H1 (cell line): ENCODE measurements around the gene GPS2. TPM values are rescaled to one million over a fixed set of nuclear protein-coding genes. Genes with fewer than 3 reads are reported as not detected.

Experiments
- ASH2L ChIP-seq: fragments of 200-600, 300-600 bp; sonication (generic); IDR thresholded peaks from one replicate; pipeline ENCODE4 v1.7.1; 2017; ENCODE audit warnings: low read length
- CHD7 ChIP-seq: fragments of 300-600 bp; sonication (generic); IDR thresholded peaks from 2 replicates; pipeline ENCODE4 v1.7.1; 2012; ENCODE audit warnings: low read length, moderate library complexity, mild to moderate bottlenecking, inconsistent platforms; ENCODE audit not compliant: insufficient replicate concordance
- SUZ12 ChIP-seq: fragments of 200-600 bp; sonication (generic); IDR thresholded peaks from 2 replicates; pipeline ENCODE4 v1.6.1; 2012; ENCODE audit warnings: mild to moderate bottlenecking, inconsistent platforms, low read length, moderate library complexity, mixed read lengths
- polyA plus RNA-seq, 7 experiments: library from polyadenylated mRNA; depleted of rRNA in 3 of 7; stranded (reverse) in 5 of 7; unstranded in 2 of 7; fragments of >200 nt in 5 of 7; fragments of 200-250 nt in 2 of 7; gene quantifications; 1 replicate in 5 of 7; 2 replicates in 1 of 7; 4 replicates in 1 of 7; pipeline versions ENCODE4 v1.2.1 to v1.2.3, GENCODE V29; 2011 to 2013; ENCODE audit warnings: missing spikeins in 2 of 7, mixed read lengths in 2 of 7
- total RNA-seq: library from RNA; stranded (reverse); fragmentation: NEBNext Ultra II Directional; extraction: Animal tissue kit (Norgen Biotek cat#: 25700); gene quantifications from 2 replicates; pipeline ENCODE4 v1.2.1, GENCODE V29; 2021

GPS2 gene
- total and polyA plus RNA-seq, 2 of the 8 experiments (the other 6 are each of a cell fraction or from before 2014, with no cell fraction given), result 67.0 to 152 TPM

GRCh38 chr17:7352910-7353635, 37.9 kb upstream of the GPS2 start (continued):
- no peak for TF ChIP-seq CHD7
- no peak for TF ChIP-seq ASH2L
- TF ChIP-seq SUZ12, result no peak
- TF ChIP-seq, all 59 proteins: peak for 0
